B cell (primary cell): ENCODE results near the gene SERPINF2. TPM values are rescaled to one million over a fixed set of nuclear protein-coding genes. Genes with fewer than 3 reads are reported as not detected.

Experiments used
- ATAC-seq: fragments of 200-7000 bp; cut with Tn5 transposase; one replicate; pipeline ENCODE4 v1.10.0; 2021; ENCODE audit warnings: low read depth, mild to moderate bottlenecking, moderate number of reproducible peaks, moderate library complexity
- CTCF ChIA-PET: fragments of 350-600 bp; sonication (Branson Sonifier 250); formaldehyde crosslinking; loops from one replicate; lab custom pipeline; 2021; ENCODE audit warnings: antibody characterized with exemption, inconsistent platforms; lab: Charles Lee
- POLR2A ChIA-PET: fragments of 350-600 bp; sonication (Branson Sonifier 250); formaldehyde crosslinking; loops from one replicate; lab custom pipeline; 2021; ENCODE audit warnings: antibody characterized with exemption; lab: Charles Lee
- DNase-seq: peaks from one replicate; pipeline ENCODE4 v3.0.0; 2013
- H2AFZ ChIP-seq: 2 replicates; pipeline ENCODE4 v1.6.1; 2012; ENCODE audit warnings: mild to moderate bottlenecking, low read depth, low read length; ENCODE audit not compliant: insufficient read depth, poor library complexity, severe bottlenecking
- H3K27ac ChIP-seq, 2 donors: 1 replicate in 1 of 2; 2 replicates in 1 of 2; pipeline ENCODE4 v1.5.1; 2012 to 2013; ENCODE audit warnings: low read length in 2 of 2, mild to moderate bottlenecking in 2 of 2, moderate library complexity in 1 of 2
- H3K27me3 ChIP-seq, 4 experiments: fragments of 200-600 bp in 1 of 4; sonication (generic) in 1 of 4; replicated peaks in 1 of 4; 1 replicate in 2 of 4; 2 replicates in 2 of 4; pipeline versions ENCODE4 v1.6.1 to v1.7.0; 2013 to 2016; ENCODE audit warnings: low read length in 3 of 4, mild to moderate bottlenecking in 2 of 4, mixed read lengths in 1 of 4, moderate library complexity in 1 of 4; ENCODE audit not compliant: insufficient read depth in 4 of 4, control insufficient read depth in 3 of 4; ENCODE audit errors: control extremely low read depth in 1 of 4
- H3K36me3 ChIP-seq, 2 experiments: replicated peaks in 1 of 2; 1 replicate in 1 of 2; 2 replicates in 1 of 2; pipeline versions ENCODE4 v1.6.1 to v1.7.1; 2013; ENCODE audit warnings: low read length in 1 of 2; ENCODE audit not compliant: insufficient read depth in 2 of 2, control insufficient read depth in 1 of 2; ENCODE audit errors: control extremely low read depth in 1 of 2, extremely low read depth in 1 of 2
- H3K4me1 ChIP-seq, 2 donors: fragments of 200-600 bp in 1 of 2; sonication (generic) in 1 of 2; 1 replicate in 1 of 2; 2 replicates in 1 of 2; pipeline versions ENCODE4 v1.5.1 to v1.6.1; 2013 to 2017; ENCODE audit warnings: low read length in 2 of 2; ENCODE audit not compliant: control insufficient read depth in 2 of 2, insufficient read depth in 2 of 2
- H3K4me2 ChIP-seq: replicated peaks from 2 replicates; pipeline ENCODE3; 2012; ENCODE audit warnings: mild to moderate bottlenecking, low read depth, low read length; ENCODE audit not compliant: poor library complexity, severe bottlenecking
- H3K4me3 ChIP-seq, 5 experiments: fragments of 200-600 bp in 1 of 5; sonication (generic) in 1 of 5; 1 replicate in 3 of 5; 2 replicates in 2 of 5; pipeline versions ENCODE4 v1.5.1 to v1.7.0; 2011 to 2016; ENCODE audit warnings: low read length in 4 of 5, mild to moderate bottlenecking in 4 of 5, low read depth in 2 of 5, control low read depth in 1 of 5, moderate library complexity in 1 of 5; ENCODE audit not compliant: insufficient read depth in 1 of 5; ENCODE audit errors: control extremely low read depth in 1 of 5, extremely low read depth in 1 of 5
- H3K79me2 ChIP-seq: fragments of 200-600 bp; sonication (generic); one replicate; pipeline ENCODE4 v1.6.0; 2016; ENCODE audit warnings: low read length; ENCODE audit not compliant: control insufficient read depth, insufficient read depth
- H3K9ac ChIP-seq: fragments of 200-600 bp; sonication (generic); 2 replicates; pipeline ENCODE4 v1.6.1; 2017; ENCODE audit warnings: mild to moderate bottlenecking, low read length, moderate library complexity
- H3K9me3 ChIP-seq, 3 donors: one replicate each; pipeline versions ENCODE4 v1.6.1 to v1.7.1; 2013; ENCODE audit warnings: low read length in 2 of 3; ENCODE audit not compliant: control insufficient read depth in 2 of 3, insufficient read depth in 1 of 3; ENCODE audit errors: control extremely low read depth in 1 of 3
- H4K20me1 ChIP-seq: 2 replicates; pipeline ENCODE4 v1.6.0; 2012; ENCODE audit warnings: mild to moderate bottlenecking, low read length; ENCODE audit not compliant: insufficient read depth, control insufficient read depth, poor library complexity, severe bottlenecking
- H3K27ac Mint-ChIP-seq: one replicate; pipeline ENCODE4 v1.8.0; 2021; ENCODE audit warnings: mixed read lengths
- H3K27me3 Mint-ChIP-seq: one replicate; pipeline ENCODE4 v1.8.0; 2021; ENCODE audit warnings: mixed read lengths
- H3K4me1 Mint-ChIP-seq: one replicate; pipeline ENCODE4 v1.8.0; 2021; ENCODE audit warnings: mixed read lengths
- H3K4me3 Mint-ChIP-seq: one replicate; pipeline ENCODE4 v1.8.0; 2021; ENCODE audit warnings: mixed read lengths
- H3K9me3 Mint-ChIP-seq: one replicate; pipeline ENCODE4 v1.8.0; 2022; ENCODE audit warnings: mixed read lengths; ENCODE audit not compliant: insufficient read depth
- CTCF ChIP-seq: fragments of 200-600 bp; IDR thresholded peaks from one replicate; pipeline ENCODE4 v1.8.0; 2022; ENCODE audit warnings: antibody characterized with exemption, mild to moderate bottlenecking
- EZH2 ChIP-seq: IDR thresholded peaks from 2 replicates; pipeline ENCODE4 v1.6.1; 2012; ENCODE audit warnings: borderline replicate concordance, low read depth, mild to moderate bottlenecking, moderate library complexity, low read length; ENCODE audit not compliant: insufficient read depth, poor library complexity, severe bottlenecking
- WGBS: methylation state at CpG from one replicate; pipeline ENCODE4 v1.1.5; 2013; ENCODE audit warnings: missing lambda C conversion rate; ENCODE audit not compliant: insufficient coverage; 5-methylcytosine and 5-hydroxymethylcytosine counted together
- intact Hi-C: fragments of 100-400 bp; cut with micrococcal nuclease; formaldehyde crosslinking; loops from one replicate; pipeline ENCODE4 v1.10.0; 2022
- polyA plus RNA-seq: library from polyadenylated mRNA; depleted of rRNA; stranded (reverse); fragments of >200 nt; gene quantifications from 2 replicates; pipeline ENCODE4 v1.2.3, GENCODE V29; 2012
- total RNA-seq, 2 donors: library from RNA; stranded (reverse); fragments of 120-200 nt in 1 of 2; gene quantifications; 1 replicate in 1 of 2; 2 replicates in 1 of 2; pipeline versions ENCODE4 v1.2.3 to v1.2.4, GENCODE V29; 2013 to 2022

The SERPINF2 gene
- total and polyA plus RNA-seq, 2 donors (not counting 1 experiment from before 2014, with no cell fraction given): 0.97 to 3.9 TPM

GRCh38 chr17:1736348-1737281 lies 6.1 kb upstream of the SERPINF2 start:
- Mint-ChIP-seq H3K27ac (no peak overlapping the region), H3K9me3 (no peaks in the 10 kb centered on the region), H3K4me1 (peaks cover 29% of the 10 kb centered on the region), H3K27me3 (no peaks in the 10 kb centered on the region), H3K4me3 (no peak overlapping the region)
- no peak overlapping the region for H2AFZ ChIP-seq
- ChIA-PET POLR2A (interaction anchor here (1.6 kb wide), 1 partner anchor 10 kb away, joined by 5 read pairs; no protein-coding TSS in a partner anchor), CTCF (interaction anchor here (1.3 to 1.5 kb wide), 2 partner anchors 16 to 47 kb away, joined by 3 to 5 read pairs; no protein-coding TSS in a partner anchor)
- DNase-seq (no peak), ATAC-seq (no peak)
- peaks cover 0 to 2% (median 0%) of the 10 kb centered on the region in 3 donors for H3K9me3 ChIP-seq
- TF ChIP-seq CTCF (no peak), EZH2 (no peak)
- intact Hi-C loops: no loop called here
- peaks cover 0 to 38% of the 10 kb centered on the region in 2 experiments for H3K36me3 ChIP-seq
- no peaks in the 10 kb centered on the region for H3K79me2 ChIP-seq
- 83% methylated on average over 23 of the region's 25 CpGs for WGBS
- H3K4me2 ChIP-seq: no peak overlapping the region
- no peaks in the 10 kb centered on the region for H3K27me3 ChIP-seq
- peaks cover 25% of the 10 kb centered on the region for H4K20me1 ChIP-seq
- no peak overlapping the region for H3K9ac ChIP-seq
- H3K4me3 ChIP-seq: no peak overlapping the region
- no peak overlapping the region for H3K27ac ChIP-seq
- H3K4me1 ChIP-seq: peaks cover 14 to 28% of the 10 kb centered on the region in 2 donors
